Measurements from ENCODE around the gene OR10H3. TPM values are rescaled to one million over a fixed set of nuclear protein-coding genes. Genes with fewer than 3 reads are reported as not detected.

OR10H3 gene
- total and polyA plus RNA-seq, 3 donors from 2014 or later, result not detected

- DNase-seq, result no peak
- no peaks in the 10 kb centered on the region for H3K36me3 ChIP-seq (ENCODE audit: low read depth, missing control alignments)
- no peak overlapping the region for H3K27ac ChIP-seq
- TF ChIP-seq POLR2A (IDR thresholded peaks at IDR 0.05) (no peak), CTCF (IDR thresholded peaks at IDR 0.05) (no peak)
- WGBS, 2 donors, result 74 to 83% methylated on average over 4 of the region's 4 CpGs
- no peaks in the 10 kb centered on the region for H3K27me3 ChIP-seq
- intact Hi-C loops (cut with DNase I; ENCODE audit: low total_unique reads), result no loop called here
- no peak overlapping the region for H3K4me3 ChIP-seq
- H3K4me1 ChIP-seq, result no peaks in the 10 kb centered on the region
- no peaks in the 10 kb centered on the region for H3K9me3 ChIP-seq
Observed at GRCh38 chr19:15788594-15789270, 50.9 kb downstream of the OR10H3 start.

GRCh38 chr19:15790096-15790495, 52.3 kb downstream of the OR10H3 start:
- WGBS, 2 donors, result 66% methylated on average over 6 of the region's 6 CpGs
- no peak for TF ChIP-seq CTCF (IDR thresholded peaks at IDR 0.05)
- no peak for TF ChIP-seq POLR2A (IDR thresholded peaks at IDR 0.05)

More at GRCh38 chr19:15790096-15790495, 52.3 kb downstream of the OR10H3 start:
- H3K27ac ChIP-seq, result no peak overlapping the region
- no peak for DNase-seq
- H3K27me3 ChIP-seq, result no peaks in the 10 kb centered on the region
- intact Hi-C loops (cut with DNase I; ENCODE audit: low total_unique reads), result no loop called here
- H3K9me3 ChIP-seq, result no peaks in the 10 kb centered on the region
- H3K36me3 ChIP-seq (ENCODE audit: low read depth, missing control alignments), result no peaks in the 10 kb centered on the region
- no peaks in the 10 kb centered on the region for H3K4me1 ChIP-seq
- no peak overlapping the region for H3K4me3 ChIP-seq

Other genes starting within 250 kb of the OR10H3 start
- gene CYP4F22, start 229.5 kb upstream of the OR10H3 start, total RNA-seq, result 1 to 10 TPM; 2.1 to 5.8 TPM
- gene CYP4F22, start 229.5 kb upstream of the OR10H3 start, polyA plus RNA-seq (ENCODE audit: insufficient read depth, low read depth, low replicate concordance), result 2.5 TPM
- gene CYP4F8, start 122.8 kb upstream of the OR10H3 start, total RNA-seq, result under 1 TPM; 0.31 to 0.71 TPM
- 0.17 TPM for gene CYP4F8, start 122.8 kb upstream of the OR10H3 start, polyA plus RNA-seq (ENCODE audit: insufficient read depth, low read depth, low replicate concordance)
- gene CYP4F3, start 97.1 kb upstream of the OR10H3 start, total RNA-seq, result 1 to 10 TPM in 1 of 2 donors, under 1 TPM in 1; 0.74 to 1.0 TPM
- 1.4 TPM for gene CYP4F3, start 97.1 kb upstream of the OR10H3 start, polyA plus RNA-seq (ENCODE audit: insufficient read depth, low read depth, low replicate concordance)
- 1 to 10 TPM; 4.2 to 7.2 TPM for gene CYP4F12, start 64.9 kb upstream of the OR10H3 start, total RNA-seq
- 1.2 TPM for gene CYP4F12, start 64.9 kb upstream of the OR10H3 start, polyA plus RNA-seq (ENCODE audit: insufficient read depth, low read depth, low replicate concordance)
- not detected for gene OR10H2, start 10.0 kb upstream of the OR10H3 start, total RNA-seq
- not detected for gene OR10H2, start 10.0 kb upstream of the OR10H3 start, polyA plus RNA-seq (ENCODE audit: insufficient read depth, low read depth, low replicate concordance)
- under 1 TPM; 0.06 to 0.16 TPM for gene OR10H5, start 49.7 kb downstream of the OR10H3 start, total RNA-seq
- gene OR10H5, start 49.7 kb downstream of the OR10H3 start, polyA plus RNA-seq (ENCODE audit: insufficient read depth, low read depth, low replicate concordance), result 0.11 TPM
- under 1 TPM; 0.25 to 0.39 TPM for gene OR10H1, start 77.7 kb downstream of the OR10H3 start, total RNA-seq
- gene OR10H1, start 77.7 kb downstream of the OR10H3 start, polyA plus RNA-seq (ENCODE audit: insufficient read depth, low read depth, low replicate concordance), result 0.20 TPM
- gene CYP4F2, start 160.1 kb downstream of the OR10H3 start, total RNA-seq, result 1 to 10 TPM; 3.3 to 4.1 TPM
- 1.8 TPM for gene CYP4F2, start 160.1 kb downstream of the OR10H3 start, polyA plus RNA-seq (ENCODE audit: insufficient read depth, low read depth, low replicate concordance)
- gene CYP4F11, start 196.5 kb downstream of the OR10H3 start, total RNA-seq, result 1 to 10 TPM; 2.6 to 4.3 TPM
- 3.0 TPM for gene CYP4F11, start 196.5 kb downstream of the OR10H3 start, polyA plus RNA-seq (ENCODE audit: insufficient read depth, low read depth, low replicate concordance)
- under 1 TPM in 1 of 2 donors, not detected in 1; 0.31 TPM for gene OR10H4, start 211.0 kb downstream of the OR10H3 start, total RNA-seq
- not detected for gene OR10H4, start 211.0 kb downstream of the OR10H3 start, polyA plus RNA-seq (ENCODE audit: insufficient read depth, low read depth, low replicate concordance)